Choroid plexus epithelial cell (primary cell): ENCODE results near the gene ARF3.
A peak's percentile ranks its signal among the peaks of the same experiment; 100 is the strongest.

Experiments used
- DNase-seq: peaks from one replicate; pipeline ENCODE4 v3.0.0-alpha.2; 2010; ENCODE audit warnings: low read depth
- H3K4me3 ChIP-seq: 2 replicates; pipeline ENCODE4 v1.5.1; 2011; ENCODE audit warnings: low read depth, mild to moderate bottlenecking, control low read depth, low read length, moderate library complexity
- CTCF ChIP-seq: conservative IDR thresholded peaks from 2 replicates; pipeline ENCODE4 v1.5.1; 2011; ENCODE audit warnings: low read depth, mild to moderate bottlenecking, control low read depth, inconsistent platforms, low read length, moderate library complexity

Gene ARF3

DNA sequence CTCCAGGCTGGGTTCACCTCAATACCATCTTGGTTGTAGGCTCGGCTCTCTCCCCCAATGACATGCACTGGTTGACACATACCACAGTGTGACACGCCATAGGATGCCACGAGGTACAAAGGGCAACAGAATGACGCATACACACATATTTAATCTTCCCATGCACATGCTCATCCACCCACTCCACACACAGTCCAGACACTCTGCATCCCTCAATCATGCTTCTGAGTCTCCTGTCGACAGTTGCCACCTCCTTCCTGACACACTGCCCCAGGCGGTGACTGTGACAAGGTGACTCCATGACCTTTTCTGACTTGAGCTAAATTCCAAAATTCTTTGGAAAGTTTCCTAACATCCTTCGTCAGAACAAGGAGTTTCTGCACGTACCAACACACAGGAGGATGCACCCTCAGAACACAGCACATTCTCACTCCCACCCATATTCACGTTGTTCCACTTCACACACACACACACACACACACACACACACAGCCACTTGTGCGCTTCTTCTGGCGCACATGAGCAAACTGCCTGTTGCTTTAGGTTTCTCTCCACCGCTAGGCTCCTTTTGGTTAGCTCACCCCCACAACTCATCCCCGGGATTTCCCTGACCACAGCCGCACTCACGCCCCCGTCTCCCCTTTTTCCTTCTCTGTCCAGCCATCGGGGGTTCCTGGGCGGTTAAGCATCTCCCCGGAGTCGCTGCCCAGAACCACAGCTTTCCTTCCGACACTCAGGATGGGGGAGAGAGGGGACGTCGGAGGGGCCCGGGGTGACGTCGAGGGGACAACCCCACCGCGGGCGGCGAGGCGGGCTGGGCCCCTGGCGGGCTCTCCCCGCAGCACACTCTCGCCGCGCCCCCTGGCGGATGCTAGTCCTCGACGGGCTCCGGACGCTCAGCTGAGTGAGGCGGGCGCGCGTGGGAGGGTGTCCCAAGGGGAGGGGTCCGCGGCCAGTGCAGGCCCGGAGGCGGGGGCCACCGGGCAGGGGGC, 20.3 kb upstream of the ARF3 start:
- TF ChIP-seq CTCF = peak; percentile 56
- DNase-seq = peak; percentile 38
- no peak overlapping the region for H3K4me3 ChIP-seq

- TF ChIP-seq CTCF = peak; percentile 84
- peak; percentile 73 for DNase-seq
- no peak overlapping the region for H3K4me3 ChIP-seq
Observed at GRCh38 chr12:48973941-48974673, 16.8 kb upstream of the ARF3 start.

GRCh38 chr12:48973531-48973930, 16.2 kb upstream of the ARF3 start:
- no peak overlapping the region for H3K4me3 ChIP-seq
- no peak for DNase-seq
- TF ChIP-seq CTCF = no peak

DNA sequence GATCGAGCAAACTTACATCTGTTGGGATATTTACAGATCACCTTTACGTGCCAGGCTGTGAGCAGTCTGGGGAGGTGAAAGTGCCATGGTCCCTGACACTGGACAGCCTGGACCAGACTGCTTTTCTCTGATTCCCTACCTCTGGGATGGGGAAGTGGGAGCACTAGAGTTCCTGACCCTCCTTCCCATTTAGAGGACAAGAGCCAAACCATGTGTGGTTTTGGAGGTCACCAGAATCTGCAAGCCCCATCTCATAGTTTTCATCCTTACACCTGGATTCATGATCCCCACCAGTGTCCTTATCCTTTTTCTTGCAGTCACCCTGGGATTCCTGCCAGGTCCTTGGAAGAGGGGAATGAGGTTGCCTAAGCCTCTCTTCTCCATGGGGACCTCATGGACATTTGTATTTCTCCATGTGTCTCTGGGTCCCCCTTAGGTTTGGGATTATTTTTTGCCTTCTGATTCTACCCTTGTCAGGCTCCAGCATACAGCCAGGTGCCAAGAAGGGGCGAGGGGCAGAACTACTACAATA, 15.7 kb upstream of the ARF3 start:
- no peak for DNase-seq
- TF ChIP-seq CTCF = no peak
- H3K4me3 ChIP-seq = no peak overlapping the region

GRCh38 chr12:48972213-48972951, 15.1 kb upstream of the ARF3 start:
- H3K4me3 ChIP-seq = no peak overlapping the region
- no peak for DNase-seq
- TF ChIP-seq CTCF = no peak

GRCh38 chr12:48970702-48971334, 13.5 kb upstream of the ARF3 start:
- DNase-seq = no peak
- no peak overlapping the region for H3K4me3 ChIP-seq
- TF ChIP-seq CTCF = no peak
